HPDE6-E6E7 (cell line): ENCODE data around the gene TSC2.
A peak's percentile ranks its signal among the peaks of the same experiment; 100 is the strongest.
"Not testable (repeated sequence)": the region's sequence is repeated elsewhere in the genome, so short reads cannot be mapped to it uniquely, and the experiment has no call there.

Experiments used
- DNase-seq: peaks from one replicate; pipeline ENCODE4 v3.0.0; 2011; ENCODE audit warnings: missing footprints; ENCODE audit errors: extremely low spot score

TSC2 gene

DNA sequence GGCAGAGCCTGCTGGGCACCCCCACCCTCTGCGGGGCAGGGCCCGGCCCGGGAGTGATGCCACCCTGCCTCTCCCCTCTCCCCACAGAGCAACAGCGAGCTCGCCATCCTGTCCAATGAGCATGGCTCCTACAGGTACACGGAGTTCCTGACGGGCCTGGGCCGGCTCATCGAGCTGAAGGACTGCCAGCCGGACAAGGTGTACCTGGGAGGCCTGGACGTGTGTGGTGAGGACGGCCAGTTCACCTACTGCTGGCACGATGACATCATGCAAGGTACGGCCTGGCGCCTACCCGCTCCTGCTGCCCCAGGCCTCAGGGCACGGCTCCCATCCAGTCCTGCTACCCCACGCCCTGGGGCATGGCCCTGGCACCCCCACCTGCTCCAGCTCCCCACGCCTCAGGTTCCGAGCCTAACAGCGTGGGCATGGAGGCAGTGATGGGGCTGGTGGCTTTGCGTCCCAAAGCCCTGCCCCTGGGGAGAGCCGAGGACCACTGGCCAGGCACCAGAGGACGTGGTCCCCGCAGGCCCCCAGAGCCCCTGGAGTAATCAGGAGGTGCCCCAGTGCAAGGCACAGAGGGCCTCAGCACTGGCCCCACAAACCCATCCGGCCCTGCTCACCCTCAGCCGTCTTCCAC, 38.4 kb downstream of the TSC2 start:
- no peak for DNase-seq

DNA sequence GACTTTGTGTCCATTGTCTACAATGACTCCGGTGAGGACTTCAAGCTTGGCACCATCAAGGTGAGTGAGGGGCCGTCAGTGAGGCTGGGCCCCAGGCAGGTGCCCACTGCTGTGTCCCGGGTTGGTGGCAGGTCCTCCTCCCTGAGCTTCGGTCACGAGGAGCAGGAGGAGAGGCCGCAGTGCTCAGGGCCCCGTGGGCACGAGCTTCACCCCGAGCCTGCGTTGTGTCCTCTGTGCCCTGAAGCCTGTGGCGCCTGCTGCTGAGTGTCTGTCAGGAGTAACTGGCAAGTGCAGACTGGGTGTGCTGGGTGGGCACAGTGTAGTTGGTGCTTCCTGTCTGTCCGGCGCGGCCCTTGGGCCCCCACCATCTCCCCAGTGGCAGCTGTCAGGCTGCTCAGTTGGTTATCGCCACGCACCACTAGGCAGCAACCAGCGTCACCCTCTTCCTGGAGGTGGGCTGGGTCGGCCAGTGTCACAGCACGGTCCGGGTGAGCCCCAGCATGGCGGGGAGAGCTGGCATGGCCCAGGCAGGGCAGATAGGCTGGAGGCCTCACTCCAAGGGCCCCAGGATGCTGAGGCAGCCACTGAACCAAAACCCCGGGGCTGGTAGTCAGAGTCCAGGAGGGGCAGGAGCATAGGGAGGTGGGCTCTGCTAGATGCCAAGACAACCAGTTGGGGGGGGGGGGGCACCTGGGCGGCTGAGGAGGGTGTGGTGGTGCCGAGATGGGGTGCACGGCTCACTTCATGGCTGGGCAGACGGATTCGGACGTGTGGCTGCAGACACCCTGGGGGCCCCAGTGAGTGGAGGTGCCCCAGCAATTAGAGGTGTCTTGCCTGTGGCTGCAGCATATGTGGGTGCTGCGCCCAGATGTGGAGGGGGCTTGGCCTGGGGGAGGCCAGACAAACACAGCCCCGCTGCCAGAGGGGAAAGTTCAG, 39.3 kb downstream of the TSC2 start:
- DNase-seq: no peak

DNA sequence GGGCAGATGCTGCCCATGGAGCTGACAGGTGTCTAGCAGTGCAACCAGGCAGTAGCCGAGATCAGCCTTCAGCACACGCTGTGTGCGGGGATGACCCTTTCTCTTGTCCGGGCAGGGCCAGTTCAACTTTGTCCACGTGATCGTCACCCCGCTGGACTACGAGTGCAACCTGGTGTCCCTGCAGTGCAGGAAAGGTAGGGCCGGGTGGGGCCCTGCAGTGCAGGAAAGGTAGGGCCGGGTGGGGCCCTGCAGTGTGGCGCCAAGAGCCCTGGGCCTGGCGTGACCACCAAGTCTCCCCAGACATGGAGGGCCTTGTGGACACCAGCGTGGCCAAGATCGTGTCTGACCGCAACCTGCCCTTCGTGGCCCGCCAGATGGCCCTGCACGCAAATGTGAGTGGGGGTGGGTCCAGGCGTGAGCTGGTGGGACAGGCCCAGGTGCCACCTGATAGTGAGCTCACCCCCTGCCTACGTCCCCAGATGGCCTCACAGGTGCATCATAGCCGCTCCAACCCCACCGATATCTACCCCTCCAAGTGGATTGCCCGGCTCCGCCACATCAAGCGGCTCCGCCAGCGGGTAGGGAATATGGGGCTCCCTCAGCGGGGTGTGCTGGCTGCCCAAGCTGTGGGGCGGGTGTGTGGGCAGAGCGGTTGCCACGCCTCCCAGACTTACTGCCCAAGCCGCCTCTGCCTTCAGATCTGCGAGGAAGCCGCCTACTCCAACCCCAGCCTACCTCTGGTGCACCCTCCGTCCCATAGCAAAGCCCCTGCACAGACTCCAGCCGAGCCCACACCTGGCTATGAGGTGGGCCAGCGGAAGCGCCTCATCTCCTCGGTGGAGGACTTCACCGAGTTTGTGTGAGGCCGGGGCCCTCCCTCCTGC, 40.2 kb downstream of the TSC2 start:
- DNase-seq: no peak

DNA sequence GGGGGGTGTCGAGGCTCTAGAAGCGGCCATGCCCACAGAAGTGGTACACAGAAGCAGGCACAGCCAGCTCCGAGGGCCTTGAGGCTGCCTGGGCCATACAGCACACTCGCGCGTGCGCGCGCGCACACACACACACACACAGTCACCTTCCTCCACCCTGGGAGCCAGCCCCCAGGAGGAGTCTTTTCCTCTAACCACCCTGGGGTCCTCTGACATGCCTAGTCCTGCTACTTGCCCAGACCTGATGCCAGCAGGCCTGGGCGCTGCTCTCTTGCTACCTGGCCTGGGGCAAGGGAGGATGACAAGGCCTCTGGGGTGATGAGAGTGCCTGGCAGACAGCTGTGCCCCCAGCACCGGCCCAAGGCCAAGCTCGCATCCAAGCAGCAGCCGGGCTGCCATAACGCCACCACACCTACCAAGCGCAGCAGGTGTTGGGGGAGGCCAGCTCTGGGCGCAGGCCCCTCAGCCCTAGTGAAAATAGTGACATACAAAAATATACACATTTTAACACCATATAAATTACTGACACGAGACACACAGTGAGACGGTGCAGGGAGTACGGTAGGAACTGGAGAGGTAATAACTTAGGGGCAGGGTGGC, 41.1 kb downstream of the TSC2 start:
- DNase-seq: no peak

DNA sequence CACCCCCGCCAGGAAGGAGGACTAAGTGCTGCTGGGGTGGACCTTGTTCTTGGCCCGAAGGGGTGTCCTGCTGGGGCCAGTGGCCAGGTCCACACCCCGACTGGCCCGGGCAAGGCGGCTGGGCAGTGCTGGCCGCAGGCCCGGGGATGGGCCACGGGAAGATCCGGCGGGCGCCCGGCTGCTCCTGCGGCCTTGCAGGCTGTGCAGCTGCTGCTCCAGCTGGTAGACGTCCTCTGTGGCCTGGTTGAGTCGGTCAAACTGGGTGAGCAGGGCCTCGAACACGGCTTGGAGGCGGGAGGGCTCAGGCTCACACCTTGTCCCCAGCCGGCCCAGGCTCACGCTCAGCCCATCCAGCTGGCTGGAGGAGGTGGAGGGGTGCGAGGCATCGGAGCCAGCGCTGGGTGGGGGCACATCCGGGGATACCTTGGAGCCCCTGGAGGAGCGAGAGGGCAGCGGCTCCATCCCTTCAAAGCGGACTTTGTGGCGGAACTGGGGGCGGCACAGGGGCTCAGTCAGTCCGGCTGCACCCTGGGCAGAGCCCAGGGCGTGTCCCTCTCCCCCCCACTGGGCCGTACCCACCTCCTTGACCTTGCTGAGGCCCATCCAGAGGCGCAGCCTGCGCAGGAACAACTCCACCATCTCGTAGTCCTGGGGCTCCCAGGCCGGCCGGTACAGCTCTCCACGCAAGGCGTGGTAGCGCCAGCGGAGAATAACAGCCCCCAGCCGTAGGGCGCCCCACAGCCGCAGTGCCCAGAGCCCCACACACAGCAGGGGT, 42.1 kb downstream of the TSC2 start:
- DNase-seq: no peak

DNA sequence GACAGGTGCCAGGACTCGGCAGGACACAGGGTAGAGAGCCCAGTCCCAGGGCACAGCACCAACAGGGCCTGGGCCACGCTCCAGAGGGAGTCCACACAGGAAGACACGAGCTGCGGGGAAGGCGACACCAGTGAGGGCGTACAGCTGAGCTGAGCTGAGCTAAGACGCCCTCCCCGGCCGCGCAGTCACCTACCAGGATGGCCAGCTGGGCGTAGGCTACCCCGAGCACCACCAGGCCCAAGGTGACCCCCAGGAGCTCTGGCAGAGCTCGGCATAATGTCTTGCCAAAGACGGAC, 42.6 kb downstream of the TSC2 start:
- no peak for DNase-seq

DNA sequence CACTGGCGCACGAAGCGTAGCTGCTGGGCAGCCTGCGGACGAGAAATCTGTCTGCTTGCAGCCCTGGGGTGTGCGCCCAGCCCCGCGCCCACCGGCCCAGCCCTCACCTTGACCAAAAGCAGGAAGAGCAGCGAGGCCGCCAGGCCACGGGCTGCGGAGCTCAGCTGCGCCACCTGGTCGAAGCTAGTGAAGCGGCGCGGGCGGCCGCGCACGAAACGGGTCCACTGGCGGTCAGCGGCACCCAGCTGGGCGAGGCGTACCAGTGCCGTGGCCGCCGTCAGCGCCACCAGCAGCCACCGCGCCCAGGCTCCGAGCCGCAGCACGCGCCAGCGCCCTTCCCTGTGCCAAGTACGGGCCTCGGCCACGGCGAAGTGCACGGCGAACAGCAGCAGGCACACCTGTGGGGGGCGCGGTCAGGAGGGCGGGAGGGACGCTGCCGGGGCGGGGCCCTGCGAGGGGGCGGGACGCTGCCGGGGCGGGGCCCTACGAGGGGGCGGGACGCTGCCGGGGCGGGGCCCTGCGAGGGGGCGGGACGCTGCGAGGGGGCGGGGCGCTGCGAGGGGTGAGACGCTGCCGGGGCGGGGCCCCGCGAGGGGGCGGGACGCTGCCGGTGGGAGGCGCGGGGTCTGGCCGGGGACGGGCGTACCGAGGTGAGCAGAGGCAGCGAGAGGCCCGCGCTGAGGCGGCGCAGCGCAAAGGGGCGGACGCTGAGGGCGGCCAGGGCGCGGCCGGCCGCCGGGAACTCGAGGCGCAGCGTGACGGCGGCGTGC, 43.2 kb downstream of the TSC2 start:
- DNase-seq: no peak

DNA sequence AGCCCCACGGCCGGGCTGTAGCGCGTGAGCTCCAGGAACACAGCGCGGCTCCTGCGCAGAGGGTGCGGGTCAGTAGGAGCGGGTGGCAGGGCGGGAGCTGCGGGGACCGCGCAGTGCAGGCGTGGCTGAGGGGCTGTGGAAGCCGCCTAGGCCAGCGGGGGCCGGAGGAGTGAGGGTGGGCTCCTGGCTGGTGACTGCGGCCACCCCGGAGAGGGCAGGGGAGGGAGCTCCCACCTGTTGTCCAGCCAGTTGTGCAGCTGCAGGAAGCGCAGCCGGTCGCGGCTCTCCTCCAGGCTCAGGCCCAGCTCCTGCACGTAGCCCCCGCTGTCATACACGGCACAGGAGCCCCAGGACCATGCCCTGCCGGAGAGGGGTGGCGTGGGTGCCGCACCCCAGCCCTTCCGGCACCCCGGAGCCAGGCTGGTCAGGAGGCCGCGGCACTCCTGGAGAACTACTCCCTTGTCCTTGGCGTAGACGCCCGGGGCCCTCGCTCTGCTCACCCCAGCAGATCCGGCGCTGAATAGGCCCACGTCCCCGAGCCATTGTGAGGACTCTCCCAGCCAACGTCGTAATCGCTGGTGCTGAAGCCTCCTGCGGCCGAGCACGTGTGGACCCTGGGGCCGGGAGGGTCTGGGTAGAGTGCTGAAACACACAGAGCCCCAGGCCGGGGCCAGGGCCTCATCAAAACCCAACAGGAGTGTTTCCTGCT, 43.9 kb downstream of the TSC2 start:
- no peak for DNase-seq

DNA sequence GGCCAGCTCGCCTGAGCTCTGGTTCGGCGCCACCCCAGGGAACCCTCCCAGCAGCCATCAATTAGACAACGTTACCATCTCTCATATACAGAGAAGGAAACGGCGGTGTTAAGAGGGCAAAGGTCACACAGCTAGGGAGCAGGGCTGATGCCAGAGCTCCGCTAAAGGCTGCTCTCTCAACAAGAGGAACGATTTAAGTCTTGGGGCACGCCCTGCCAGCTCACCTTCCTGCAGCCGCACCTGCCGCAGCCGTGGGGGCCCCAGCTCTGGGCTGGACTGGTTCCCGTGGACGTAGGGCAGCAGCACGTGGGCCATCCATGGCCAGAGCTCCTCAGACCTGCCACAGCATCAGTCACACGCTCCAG, 44.5 kb downstream of the TSC2 start:
- DNase-seq: no peak

DNA sequence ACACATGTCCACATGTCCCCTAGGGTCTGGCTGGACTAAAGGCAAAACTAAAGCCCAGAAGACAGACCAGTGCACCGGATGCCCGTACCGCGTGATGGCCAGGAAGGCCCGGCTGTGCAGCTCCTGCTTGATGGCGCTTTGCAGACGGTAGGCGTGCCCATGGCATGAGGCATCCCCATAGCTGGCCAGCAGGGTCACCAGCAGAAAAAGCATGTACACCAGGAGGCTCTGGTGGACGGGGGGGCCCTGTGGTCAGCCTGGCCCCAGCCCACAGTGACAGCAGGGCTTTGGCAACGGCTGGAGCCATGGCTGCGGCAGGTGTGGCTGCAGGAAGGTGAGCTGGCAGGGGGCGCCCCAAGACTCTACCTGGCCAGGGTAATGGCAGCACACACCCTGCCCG, 45.1 kb downstream of the TSC2 start:
- no peak for DNase-seq

DNA sequence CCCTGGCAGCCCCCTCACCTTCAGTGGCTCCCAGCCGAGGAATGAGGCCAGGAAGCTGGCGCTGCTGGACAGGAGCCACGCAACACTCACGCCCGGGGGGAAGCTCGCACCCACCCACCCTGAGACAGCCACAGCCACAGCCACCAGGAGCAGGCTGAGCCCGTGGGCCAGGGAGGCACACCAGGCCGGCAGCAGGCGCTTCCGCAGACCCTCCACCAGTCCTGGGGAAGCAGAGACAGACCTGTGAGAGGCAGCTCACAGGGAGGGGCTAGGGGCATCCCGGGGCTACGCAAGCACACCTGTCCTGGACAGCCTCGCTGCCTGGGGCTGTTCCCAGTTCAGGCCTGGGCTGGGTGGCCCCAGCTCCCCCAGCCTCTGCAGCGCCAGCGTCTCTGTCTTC, 46.0 kb downstream of the TSC2 start:
- no peak for DNase-seq

DNA sequence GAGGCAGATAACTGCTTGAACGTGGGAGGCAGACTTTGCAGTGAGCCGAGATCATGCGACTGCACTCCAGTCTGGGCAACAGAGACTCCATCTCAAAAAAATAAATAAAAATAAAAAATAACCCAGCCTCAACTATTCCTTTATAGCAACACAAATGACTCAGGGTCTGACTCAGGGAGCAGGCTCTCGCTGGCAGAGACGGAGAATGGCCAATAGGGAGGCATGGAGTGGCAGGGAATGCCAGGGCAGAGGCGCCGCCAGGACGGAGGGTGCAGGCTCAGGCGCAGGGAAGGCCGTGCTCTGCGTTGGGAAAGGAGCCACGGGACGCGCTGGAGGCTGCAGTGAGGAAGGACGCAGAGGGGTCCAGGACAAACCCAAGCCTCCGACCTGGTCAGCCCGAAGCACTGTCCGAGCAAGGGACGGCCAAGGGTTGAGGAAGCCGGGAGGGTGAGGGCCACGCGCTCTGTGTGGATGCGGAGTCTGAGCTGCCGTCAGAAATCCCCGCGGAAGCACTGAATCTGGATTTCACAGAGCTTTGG, 47.6 kb downstream of the TSC2 start:
- DNase-seq: peak; percentile 58

DNA sequence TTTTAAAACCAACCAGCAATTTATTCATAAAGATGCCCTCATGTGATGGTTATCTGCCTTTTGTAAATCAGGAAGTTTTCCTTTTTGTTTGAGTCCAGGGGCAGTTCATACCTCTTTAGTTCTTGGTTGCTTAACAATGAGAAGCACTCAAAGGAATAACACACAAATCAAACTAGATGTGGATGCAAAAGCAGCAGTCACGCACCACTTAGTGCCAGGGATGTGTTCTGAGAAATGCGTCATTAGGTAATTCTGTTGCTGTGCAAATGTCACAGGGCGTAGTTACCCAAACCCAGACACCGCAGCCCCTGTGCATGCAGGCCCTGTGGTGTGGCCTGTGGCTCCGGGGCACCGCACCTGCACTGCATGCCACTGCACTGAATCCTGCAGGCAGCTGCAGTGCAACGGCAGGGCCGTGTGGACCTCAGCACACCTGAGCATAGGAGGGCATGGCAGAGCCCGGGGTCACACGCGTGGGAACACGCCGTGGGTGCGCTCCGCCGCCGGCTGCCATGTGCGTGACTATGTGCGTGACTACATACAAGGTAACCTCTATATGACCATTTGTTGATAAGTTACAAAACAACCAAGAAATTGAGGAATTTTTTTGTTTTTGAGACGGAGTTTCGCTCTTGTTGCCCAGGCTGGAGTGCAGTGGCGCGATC, 48.3 kb downstream of the TSC2 start:
- no peak for DNase-seq

DNA sequence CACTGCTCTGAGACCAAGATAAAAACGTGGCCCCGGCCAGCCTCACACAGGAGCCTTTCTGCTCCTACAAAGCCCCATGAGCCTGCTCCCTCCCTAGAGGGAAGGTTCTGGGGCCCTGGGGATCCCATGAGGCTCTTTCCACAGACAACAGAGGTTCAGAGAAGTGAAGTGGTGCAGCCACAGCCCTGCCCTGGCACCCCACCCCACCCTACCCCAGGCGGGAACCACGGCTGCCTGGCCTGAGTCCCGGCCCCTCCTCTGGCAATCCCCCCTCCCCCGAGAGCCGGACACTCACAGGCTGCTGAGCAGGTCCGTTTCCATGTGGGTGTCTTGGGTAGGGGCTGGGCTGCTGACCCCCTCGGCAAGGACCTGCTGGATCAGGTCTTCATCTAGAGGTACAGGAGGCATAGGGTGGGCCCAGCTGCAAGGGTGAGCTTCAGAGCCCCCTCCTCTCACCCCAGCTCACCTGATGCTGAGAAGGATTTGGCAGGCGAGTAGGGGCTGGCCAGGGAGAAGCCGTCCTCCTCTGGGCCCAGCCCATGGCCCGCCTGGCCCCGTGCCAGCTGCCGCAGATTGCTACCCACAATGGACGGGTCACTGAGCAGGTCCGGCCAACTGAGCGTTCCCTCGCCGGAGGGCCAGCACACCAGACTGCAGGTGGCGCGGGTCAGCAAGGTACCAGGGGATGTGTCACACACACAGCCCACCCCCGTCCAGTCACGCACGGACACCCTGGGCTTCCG, 49.2 kb downstream of the TSC2 start:
- DNase-seq: no peak

DNA sequence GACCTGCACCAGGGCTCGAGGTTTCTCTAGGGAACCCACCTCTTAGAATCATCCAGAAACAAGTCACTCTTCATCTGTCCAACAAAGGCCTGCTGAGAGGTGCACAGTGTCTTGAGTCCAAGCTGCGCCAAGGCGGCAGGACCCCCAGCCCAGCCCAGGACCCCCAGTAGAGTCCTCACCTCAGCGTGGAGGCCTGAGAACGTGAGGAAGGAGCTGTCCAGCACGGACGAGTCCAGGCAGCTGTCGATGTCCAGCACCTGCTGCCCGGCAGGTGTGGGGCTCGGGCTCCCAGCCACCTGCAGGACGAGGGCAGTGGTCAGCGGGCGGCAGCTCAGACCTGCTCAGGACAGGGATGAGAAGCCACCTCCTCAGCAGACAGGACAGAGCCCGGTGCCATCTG, 49.9 kb downstream of the TSC2 start:
- DNase-seq: not testable (repeated sequence)

DNA sequence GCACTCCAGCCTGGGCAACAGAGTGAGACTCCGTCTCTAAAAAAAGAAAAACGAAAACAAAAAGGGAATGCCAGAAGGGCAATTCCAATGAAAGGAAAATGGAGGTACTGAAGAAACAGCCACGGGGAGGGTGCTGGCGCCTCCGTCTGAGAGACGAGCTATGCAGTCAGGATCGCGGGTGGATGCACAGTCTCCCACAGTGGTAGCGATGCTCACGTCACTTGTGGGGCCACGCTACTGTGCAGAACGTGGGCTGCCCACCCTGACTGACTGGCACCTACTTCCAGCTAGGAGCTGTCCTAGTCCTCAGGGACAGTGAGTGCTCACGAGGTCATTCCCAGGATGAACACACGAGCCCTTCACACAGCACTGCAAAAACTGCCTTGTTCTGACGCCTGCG, 53.8 kb downstream of the TSC2 start:
- not testable (repeated sequence) for DNase-seq

DNA sequence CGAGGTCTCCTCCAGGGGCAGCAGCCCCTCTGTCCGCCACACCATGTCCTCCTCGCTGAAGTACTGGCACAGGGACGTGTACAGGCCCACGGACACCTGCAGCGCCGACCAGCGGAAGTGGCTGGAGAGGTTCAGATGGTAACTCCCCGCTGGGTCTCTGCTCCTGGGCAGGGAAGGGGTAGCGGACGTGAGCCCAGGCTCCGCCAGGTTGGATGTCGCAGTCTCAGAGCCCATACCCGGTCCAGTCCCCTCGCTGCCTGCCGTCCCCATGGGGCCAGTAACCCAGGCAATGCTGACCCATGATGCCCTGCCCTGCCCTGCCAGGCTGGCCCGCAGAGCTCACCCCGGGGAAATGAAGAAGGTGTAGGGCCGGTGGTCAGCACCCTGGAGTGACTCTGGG, 54.7 kb downstream of the TSC2 start:
- no peak for DNase-seq

DNA sequence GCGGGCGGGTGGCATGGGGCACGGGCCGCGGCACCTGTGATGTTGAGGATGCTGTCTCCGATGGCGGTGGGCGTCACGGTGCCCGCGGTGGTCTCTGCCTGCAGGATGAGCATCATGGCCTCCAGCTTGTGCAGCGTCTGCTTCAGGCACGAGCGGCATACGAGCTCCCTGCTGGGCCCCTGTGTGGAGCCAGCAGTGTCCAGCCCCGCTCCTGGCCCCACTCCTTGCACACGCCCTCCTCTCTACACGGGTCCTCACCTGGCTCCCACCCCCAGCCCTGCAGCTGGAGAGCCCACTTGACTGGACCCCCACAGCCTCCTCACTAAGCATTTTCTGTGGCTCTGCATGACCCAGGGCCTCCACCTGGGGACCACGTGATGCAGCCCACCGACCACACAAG, 56.7 kb downstream of the TSC2 start:
- DNase-seq: not testable (repeated sequence)
